Activated naive CD4-positive, alpha-beta T cell treated with anti-CD3 and anti-CD28 coated beads, Interleukin-2, amount 10 ng/mL, durations not matched to agents 7 days and 5 days (primary cell): ENCODE data around the gene MRGPRX4.
"Not testable (repeated sequence)": the region's sequence is repeated elsewhere in the genome, so short reads cannot be mapped to it uniquely, and the experiment has no call there.

Experiments
- CTCF ChIA-PET: fragments of 350-600 bp; sonication (Branson Sonifier 250); formaldehyde crosslinking; loops from one replicate; lab custom pipeline; 2021; ENCODE audit warnings: antibody characterized with exemption; lab: Charles Lee
- DNase-seq: peaks from one replicate; pipeline ENCODE4 v3.0.0-alpha.2; 2020
- H3K27ac Mint-ChIP-seq: one replicate; pipeline ENCODE4 v1.8.0; 2021; ENCODE audit warnings: mild to moderate bottlenecking, moderate library complexity, mixed read lengths
- H3K27me3 Mint-ChIP-seq: one replicate; pipeline ENCODE4 v1.8.0; 2021; ENCODE audit warnings: mild to moderate bottlenecking, mixed read lengths
- H3K36me3 Mint-ChIP-seq: one replicate; pipeline ENCODE4 v1.8.0; 2021; ENCODE audit warnings: mixed read lengths
- H3K4me1 Mint-ChIP-seq: one replicate; pipeline ENCODE4 v1.8.0; 2021; ENCODE audit warnings: mixed read lengths
- H3K4me3 Mint-ChIP-seq: one replicate; pipeline ENCODE4 v1.8.0; 2021; ENCODE audit warnings: mild to moderate bottlenecking, moderate library complexity, mixed read lengths
- H3K9me3 Mint-ChIP-seq: one replicate; pipeline ENCODE4 v1.8.0; 2021; ENCODE audit warnings: mixed read lengths

Gene MRGPRX4

DNA sequence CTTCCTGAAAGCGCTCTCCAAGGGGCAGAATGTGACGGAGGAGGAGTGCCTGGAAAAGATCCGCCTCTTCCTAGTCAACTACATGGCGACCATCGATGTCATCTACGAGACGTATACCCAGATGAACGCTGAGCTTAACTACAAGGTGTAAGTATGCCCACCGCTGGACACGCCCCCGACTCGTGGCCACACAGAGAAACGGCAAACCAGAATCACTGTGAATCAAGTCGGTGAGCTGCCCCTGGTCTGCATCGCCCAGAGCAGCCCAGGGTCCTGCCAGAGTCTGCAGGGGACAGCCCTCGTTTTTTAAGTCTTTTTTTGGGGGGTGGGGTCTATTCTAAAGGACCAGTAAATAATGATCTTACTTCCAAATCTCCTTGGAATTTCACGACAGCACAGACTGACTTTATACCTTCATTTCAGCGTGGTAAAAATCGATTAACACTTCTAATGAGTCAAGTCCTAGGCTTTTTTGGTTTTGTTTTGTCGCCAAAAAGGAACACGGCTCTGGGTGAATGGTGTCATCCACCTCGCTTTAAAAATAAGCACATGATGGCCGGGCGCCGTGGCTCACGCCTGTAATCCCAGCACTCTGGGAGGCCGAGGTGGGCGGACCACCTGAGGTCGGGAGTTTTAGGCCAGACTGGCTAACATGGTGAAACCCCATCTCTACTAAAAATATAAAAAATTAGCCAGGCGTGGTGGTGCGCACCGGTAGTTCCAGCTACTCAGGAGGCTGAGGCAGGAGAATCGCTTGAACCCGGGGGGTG, 17.0 kb downstream of the MRGPRX4 start:
- H3K36me3 Mint-ChIP-seq, DNase-seq, H3K27ac Mint-ChIP-seq, H3K4me3 Mint-ChIP-seq, CTCF ChIA-PET, H3K4me1 Mint-ChIP-seq, H3K9me3 Mint-ChIP-seq: not testable (repeated sequence)
- peaks cover 17% of the 10 kb centered on the region for H3K27me3 Mint-ChIP-seq

DNA sequence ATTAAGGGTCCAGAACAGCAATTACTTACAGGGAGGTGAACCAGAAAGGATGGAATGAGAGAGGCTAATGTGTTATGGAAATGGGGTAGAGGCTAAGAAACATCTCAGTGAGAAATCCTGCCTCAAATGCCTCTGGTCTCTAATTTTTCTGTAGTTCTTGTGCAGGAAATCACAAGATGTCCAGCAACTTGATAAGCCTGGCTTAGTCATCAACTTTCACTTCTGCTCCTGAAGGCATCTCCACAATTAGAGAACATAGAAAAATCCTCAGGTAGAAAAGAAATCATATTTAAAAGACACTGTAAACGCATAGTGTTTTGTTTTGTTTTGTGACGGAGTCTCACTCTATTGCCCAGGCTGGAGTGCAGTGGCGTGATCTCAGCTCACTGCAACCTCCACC, 18.7 kb downstream of the MRGPRX4 start:
- no peaks in the 10 kb centered on the region for H3K4me1 Mint-ChIP-seq
- no peak for DNase-seq
- peaks cover 17% of the 10 kb centered on the region for H3K27me3 Mint-ChIP-seq
- H3K27ac Mint-ChIP-seq = no peak overlapping the region
- no peaks in the 10 kb centered on the region for H3K36me3 Mint-ChIP-seq
- CTCF ChIA-PET = interaction anchor here (0.7 kb wide), 1 partner anchor 540 kb away, joined by 3 read pairs; no protein-coding TSS in a partner anchor
- no peak overlapping the region for H3K4me3 Mint-ChIP-seq
- no peaks in the 10 kb centered on the region for H3K9me3 Mint-ChIP-seq

DNA sequence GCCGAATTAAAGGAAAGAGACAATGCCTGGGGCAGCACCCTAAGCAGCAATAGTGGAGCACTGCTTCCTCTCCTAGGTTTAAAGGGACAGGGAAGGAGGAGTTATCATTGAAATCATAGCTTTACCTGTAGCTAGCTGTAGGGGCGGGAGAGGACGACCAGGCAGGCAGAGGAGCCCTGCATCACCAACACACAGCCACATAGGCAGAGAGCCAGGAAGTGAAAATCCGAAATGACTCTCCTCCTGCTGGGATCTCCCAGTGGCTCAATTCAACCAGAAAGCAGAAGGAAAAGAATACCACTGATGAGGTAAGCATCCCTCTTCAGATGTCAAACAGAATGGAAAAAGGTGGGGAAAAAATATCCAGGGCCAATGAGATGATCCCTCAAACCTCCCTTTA, 20.4 kb downstream of the MRGPRX4 start:
- no peak for DNase-seq
- CTCF ChIA-PET = no interaction called here
- Mint-ChIP-seq H3K4me1 (no peaks in the 10 kb centered on the region), H3K4me3 (no peak overlapping the region), H3K36me3 (no peaks in the 10 kb centered on the region), H3K9me3 (no peaks in the 10 kb centered on the region), H3K27me3 (peaks cover 22% of the 10 kb centered on the region), H3K27ac (no peak overlapping the region)

DNA sequence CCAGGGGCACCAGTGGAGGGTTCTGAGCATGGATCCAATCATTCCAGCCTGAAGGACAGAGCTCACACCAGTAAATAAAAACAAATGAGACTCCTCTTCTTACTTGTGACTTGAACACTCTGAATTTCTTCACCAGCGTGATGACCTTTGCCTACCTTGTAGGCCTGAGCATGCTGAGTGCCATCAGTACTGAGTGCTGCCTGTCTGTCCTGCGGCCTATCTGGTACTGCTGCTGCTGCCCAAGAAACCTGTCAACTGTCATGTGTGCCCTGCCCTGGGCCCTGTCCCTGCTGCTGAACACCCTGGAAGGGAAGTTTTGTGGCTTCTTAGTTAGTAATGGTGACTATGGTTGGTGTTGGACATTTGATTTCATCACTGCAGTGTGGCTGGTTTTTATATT, 23.9 kb downstream of the MRGPRX4 start:
- H3K9me3 Mint-ChIP-seq = no peaks in the 10 kb centered on the region
- H3K4me3 Mint-ChIP-seq = no peak overlapping the region
- H3K36me3 Mint-ChIP-seq = no peaks in the 10 kb centered on the region
- H3K4me1 Mint-ChIP-seq = no peaks in the 10 kb centered on the region
- CTCF ChIA-PET = no interaction called here
- DNase-seq = no peak
- H3K27ac Mint-ChIP-seq = no peak overlapping the region
- peaks cover 38% of the 10 kb centered on the region for H3K27me3 Mint-ChIP-seq

DNA sequence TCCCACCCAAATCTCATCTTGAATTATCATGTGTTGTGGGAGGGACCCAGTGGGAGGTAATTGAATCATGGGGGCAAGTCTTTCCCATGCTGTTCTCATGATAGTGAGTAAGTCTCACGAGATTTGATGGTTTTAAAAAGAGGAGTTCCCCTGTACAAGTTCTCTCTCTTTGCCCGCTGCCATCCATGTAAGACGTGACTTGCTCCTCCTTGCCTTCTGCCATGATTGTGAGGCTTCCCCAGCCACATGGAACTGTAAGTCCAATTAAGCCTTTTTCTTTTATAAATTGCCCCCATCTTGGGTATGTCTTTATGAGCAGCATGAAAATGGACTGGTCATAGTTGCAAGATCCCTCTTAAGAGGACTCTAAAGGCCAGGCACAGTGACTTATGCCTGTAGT, 25.1 kb downstream of the MRGPRX4 start:
- DNase-seq, H3K4me3 Mint-ChIP-seq, H3K9me3 Mint-ChIP-seq, H3K4me1 Mint-ChIP-seq, H3K36me3 Mint-ChIP-seq, CTCF ChIA-PET, H3K27ac Mint-ChIP-seq: not testable (repeated sequence)
- peaks cover 45% of the 10 kb centered on the region for H3K27me3 Mint-ChIP-seq

DNA sequence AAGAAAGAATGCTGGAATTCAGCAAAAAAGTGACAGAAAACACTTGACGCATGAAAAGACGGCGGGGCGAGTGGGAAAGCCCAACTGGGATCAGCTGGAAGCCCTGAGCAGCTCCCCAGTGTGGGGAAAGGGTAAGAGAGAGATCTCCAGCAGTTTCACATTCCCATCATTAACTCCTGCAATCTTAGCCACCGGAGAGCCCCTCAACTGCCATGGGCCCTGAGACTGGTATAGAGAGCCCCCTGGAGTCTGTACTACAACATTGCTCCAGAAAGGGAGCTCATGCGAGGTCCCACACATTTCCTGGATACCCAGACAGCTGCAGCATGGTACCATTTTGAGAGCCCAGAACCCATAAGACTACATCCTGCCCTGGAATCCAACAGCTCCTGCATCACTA, 31.1 kb downstream of the MRGPRX4 start:
- Mint-ChIP-seq H3K4me3 (no peak overlapping the region), H3K9me3 (no peaks in the 10 kb centered on the region), H3K27me3 (peaks cover 61% of the 10 kb centered on the region), H3K36me3 (no peaks in the 10 kb centered on the region), H3K27ac (no peak overlapping the region), H3K4me1 (no peaks in the 10 kb centered on the region)
- DNase-seq = no peak
- CTCF ChIA-PET = interaction anchor here (0.6 to 1.6 kb wide), 10 partner anchors 18 to 548 kb away, joined by 3 to 12 read pairs (median 4); partner anchors contain the start of gene SERGEF

DNA sequence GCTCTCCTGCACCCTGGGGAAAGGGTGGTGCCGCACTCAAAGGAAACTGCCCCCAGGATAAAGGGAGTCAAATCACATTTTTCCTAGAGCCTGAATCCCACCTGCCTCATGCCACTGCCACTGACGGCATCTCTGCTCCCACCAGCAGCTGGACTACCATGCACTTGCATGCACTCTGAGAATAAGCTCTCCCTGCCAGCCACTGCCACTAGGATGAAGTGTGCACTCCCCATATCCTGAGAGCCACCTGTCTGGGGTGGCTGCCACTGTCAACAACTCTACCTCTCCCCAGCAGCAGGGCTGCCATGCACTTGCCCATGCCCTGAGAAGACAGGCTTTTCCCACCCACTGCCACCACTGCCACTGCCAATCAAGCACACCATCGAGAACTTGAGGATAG, 31.6 kb downstream of the MRGPRX4 start:
- Mint-ChIP-seq H3K4me1 (no peaks in the 10 kb centered on the region), H3K27ac (no peak overlapping the region), H3K36me3 (no peaks in the 10 kb centered on the region), H3K9me3 (no peaks in the 10 kb centered on the region), H3K4me3 (no peak overlapping the region), H3K27me3 (peaks cover 66% of the 10 kb centered on the region)
- DNase-seq = no peak
- CTCF ChIA-PET = interaction anchor here (0.6 to 1.6 kb wide), 7 partner anchors 34 to 215 kb away, joined by 3 to 12 read pairs (median 5); partner anchors contain the start of gene SERGEF

DNA sequence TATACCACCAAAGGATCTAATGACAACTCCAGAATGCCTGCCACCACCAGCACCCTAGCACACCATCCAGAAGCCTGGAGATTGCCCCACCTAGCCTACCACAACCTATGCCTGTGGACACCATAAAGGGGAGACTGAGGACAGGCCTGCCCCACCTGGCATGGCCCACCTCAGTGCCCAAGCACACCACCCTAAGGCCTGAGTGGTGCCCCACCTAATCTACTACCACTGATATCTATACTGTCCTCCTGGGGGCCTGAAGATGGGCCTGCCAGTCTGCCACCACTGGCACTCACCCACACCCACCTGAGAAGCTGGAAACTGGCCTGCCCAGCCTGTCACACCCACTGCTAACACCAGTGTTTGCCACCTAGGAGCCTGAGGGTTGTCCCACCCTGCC, 32.1 kb downstream of the MRGPRX4 start:
- Mint-ChIP-seq H3K27ac (no peak overlapping the region), H3K4me3 (no peak overlapping the region), H3K4me1 (no peaks in the 10 kb centered on the region), H3K9me3 (no peaks in the 10 kb centered on the region), H3K27me3 (peaks cover 71% of the 10 kb centered on the region), H3K36me3 (no peaks in the 10 kb centered on the region)
- CTCF ChIA-PET = interaction anchor here (1.0 kb wide), 1 partner anchor 216 kb away, joined by 5 read pairs; no protein-coding TSS in a partner anchor
- no peak for DNase-seq

DNA sequence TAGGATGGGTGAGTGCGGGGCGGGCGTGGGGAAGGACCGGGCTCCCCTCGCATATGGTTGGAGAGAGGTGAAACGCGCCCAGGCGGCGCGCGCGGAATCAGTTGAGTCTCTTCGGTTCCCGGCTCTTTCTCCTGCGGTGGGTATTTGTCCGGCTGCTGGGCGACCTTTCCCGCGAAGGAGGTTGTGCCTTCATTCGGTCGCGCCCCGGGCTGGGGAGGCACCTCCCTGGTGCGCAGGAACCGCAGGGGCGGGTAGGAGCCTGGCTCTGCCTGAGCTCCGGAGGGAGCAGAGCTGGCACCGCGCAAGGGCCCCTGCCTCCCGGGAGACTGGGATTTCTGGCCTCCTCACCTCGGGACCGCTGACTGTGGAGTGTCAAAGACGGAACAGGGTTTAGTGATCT, 36.4 kb downstream of the MRGPRX4 start:
- CTCF ChIA-PET = interaction anchor here (0.6 kb wide), 1 partner anchor 19 kb away, joined by 4 read pairs; no protein-coding TSS in a partner anchor
- Mint-ChIP-seq H3K27ac (no peak overlapping the region), H3K36me3 (no peaks in the 10 kb centered on the region), H3K4me1 (no peaks in the 10 kb centered on the region), H3K4me3 (no peak overlapping the region), H3K9me3 (no peaks in the 10 kb centered on the region), H3K27me3 (peaks cover 60% of the 10 kb centered on the region)
- DNase-seq = no peak

DNA sequence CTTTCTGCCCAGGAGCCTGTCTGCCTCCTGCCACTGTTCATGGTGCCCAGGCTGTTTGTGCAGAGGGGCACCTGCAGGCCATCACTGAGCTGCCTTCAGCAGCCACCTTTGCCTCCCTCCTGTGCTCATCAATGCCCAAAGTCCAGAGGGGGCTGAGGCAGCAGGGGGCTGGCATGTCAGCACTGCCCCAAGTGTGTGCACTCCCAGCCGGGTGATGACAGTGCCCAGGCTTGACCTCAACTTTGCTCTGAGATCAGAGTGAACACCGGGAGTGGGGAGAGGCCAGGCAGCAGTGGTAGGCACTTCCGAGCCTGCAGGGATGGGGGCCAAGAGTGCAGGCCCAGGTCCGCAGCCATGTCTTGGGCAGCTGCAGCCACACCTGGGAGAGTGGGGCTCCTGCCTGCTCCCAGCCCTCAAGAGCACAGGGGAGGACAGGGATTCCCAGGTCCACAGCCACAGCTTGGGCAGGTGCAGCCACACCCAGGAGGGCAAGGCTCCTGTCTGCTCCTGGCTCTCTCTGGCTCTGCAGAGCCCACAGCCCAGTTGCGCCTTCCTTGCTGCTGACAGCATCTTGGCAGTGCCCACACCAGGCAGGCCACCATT, 48.7 kb downstream of the MRGPRX4 start:
- no peak overlapping the region for H3K27ac Mint-ChIP-seq
- H3K36me3 Mint-ChIP-seq = no peaks in the 10 kb centered on the region
- H3K4me3 Mint-ChIP-seq = no peak overlapping the region
- no peak for DNase-seq
- CTCF ChIA-PET = interaction anchor here (0.7 kb wide), 1 partner anchor 18 kb away, joined by 3 read pairs; no protein-coding TSS in a partner anchor
- H3K4me1 Mint-ChIP-seq = no peaks in the 10 kb centered on the region
- H3K9me3 Mint-ChIP-seq = no peaks in the 10 kb centered on the region
- H3K27me3 Mint-ChIP-seq = peaks cover 29% of the 10 kb centered on the region

DNA sequence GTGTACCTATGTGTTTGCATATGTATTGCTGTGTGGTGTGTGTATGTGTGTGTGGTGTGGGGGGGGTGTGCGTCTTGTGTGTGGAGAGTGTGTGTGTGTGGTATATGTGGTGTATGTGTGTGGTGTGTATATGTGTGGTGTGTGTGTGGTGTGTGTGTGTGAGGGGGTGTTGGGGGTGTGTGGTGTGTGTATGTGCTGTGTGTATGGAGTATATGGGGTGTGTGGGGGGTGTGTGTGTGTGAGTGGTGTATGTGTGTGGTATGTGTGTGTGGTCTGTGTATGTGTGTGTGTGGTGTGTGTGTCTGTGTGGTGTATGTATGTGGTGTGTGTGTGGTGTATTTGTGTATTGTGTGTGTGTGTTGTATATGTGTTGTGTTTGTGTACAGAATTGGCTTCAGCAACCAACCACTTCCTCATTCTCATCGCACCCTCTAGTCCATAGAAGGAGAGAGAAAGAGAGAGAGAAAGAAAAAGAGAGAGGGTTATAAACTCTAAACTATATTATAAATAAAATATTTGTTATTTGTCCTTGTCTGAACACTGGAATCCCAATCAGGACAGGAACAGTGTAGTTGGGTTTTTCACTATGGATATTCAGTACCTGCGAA, 50.3 kb downstream of the MRGPRX4 start:
- Mint-ChIP-seq H3K9me3 (no peaks in the 10 kb centered on the region), H3K36me3 (no peaks in the 10 kb centered on the region)
- CTCF ChIA-PET = no interaction called here

More for the DNA sequence above, 50.3 kb downstream of the MRGPRX4 start:
- Mint-ChIP-seq H3K4me3 (no peak overlapping the region), H3K27me3 (peaks cover 31% of the 10 kb centered on the region), H3K27ac (no peak overlapping the region), H3K4me1 (no peaks in the 10 kb centered on the region)
- no peak for DNase-seq
